ENCODE measurements around the gene DSG2. TPM values are rescaled to one million over a fixed set of nuclear protein-coding genes. Genes with fewer than 3 reads are reported as not detected.

Gene DSG2
- total RNA-seq, 5 donors from 2014 or later (not counting 1 experiment from before 2014, with no cell fraction given): 0.07 to 0.83 (median 0.53) TPM

DNA sequence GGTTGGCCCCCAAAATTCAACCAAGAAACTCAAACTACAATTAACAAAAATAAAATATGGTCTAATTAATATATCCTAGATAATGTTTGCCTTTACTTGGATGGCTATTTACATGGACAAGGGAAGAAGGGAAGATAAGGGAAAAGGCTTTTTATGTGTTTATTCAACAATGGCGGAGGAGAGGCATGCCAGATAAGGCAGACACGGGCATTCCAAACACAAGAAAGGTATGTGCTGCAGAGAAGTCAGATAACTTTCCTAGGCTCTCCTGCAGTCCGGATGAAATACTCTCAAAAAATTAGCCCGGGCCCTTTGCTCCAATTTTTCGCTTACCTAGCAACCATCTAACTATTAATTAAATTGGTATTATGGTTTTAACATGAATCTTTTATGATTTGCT, 88.6 kb downstream of the DSG2 start:
- Histone ChIP-seq H3K4me1 (ENCODE audit: control insufficient read depth in 1 of 2, extremely low read depth in 1 of 2, insufficient read depth in 2 of 2, low read length in 2 of 2) (no peaks in the 10 kb centered on the region), H3K27me3 (replicated peaks in 1 of 2; ENCODE audit: control insufficient read depth in 2 of 2, extremely low read depth in 1 of 2, insufficient read depth in 2 of 2, low read length in 1 of 2) (no peaks in the 10 kb centered on the region), H3K4me3 (ENCODE audit: control insufficient read depth in 1 of 2, extremely low read depth in 1 of 2, low read length in 1 of 2) (no peak overlapping the region), H3K27ac (ENCODE audit: low read length) (no peak overlapping the region), H3K9me3 (no peaks in the 10 kb centered on the region), H3K36me3 (ENCODE audit: control insufficient read depth in 2 of 2, extremely low read depth in 1 of 2, insufficient read depth in 1 of 2, low read length in 1 of 2) (no peaks in the 10 kb centered on the region)
- no peaks in the 10 kb centered on the region for H3K9me3 Mint-ChIP-seq
- 80% methylated on average over 1 of the region's 5 CpGs for WGBS (ENCODE audit: insufficient coverage)
- H3K4me3 Mint-ChIP-seq: no peak overlapping the region
- ChIA-PET POLR2A (no interaction called here), CTCF (interaction anchor here in 1 of 2 donors (0.6 kb wide), 1 partner anchor 941 kb away, joined by 3 read pairs; no protein-coding TSS in a partner anchor)
- peaks cover 5 to 6% of the 10 kb centered on the region in 2 donors for H3K27me3 Mint-ChIP-seq
- no peak for DNase-seq
- H3K27ac Mint-ChIP-seq: no peak overlapping the region
- ATAC-seq (replicated peaks in 1 of 4): no peak
- no peaks in the 10 kb centered on the region for H3K36me3 Mint-ChIP-seq
- no peaks in the 10 kb centered on the region for H3K4me1 Mint-ChIP-seq

DNA sequence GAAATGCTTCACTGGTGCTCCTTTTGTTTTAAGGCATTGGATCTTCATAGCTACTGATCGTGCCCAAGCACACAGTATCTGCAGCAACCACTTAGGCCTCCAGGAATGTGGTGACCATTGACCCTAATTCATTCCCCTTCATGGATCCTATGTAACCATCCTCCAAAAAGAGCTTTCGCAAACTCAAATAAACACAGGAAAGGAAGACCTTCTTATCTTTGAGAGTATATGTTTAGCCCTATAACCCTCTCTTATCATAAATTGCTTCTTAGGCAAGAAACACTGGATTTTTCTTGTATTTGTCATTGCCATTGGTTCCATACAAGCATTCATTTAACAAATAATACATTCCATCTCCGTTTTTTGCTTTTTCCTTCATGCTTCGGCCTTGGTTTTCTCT, 89.6 kb downstream of the DSG2 start:
- no peak overlapping the region for H3K27ac Mint-ChIP-seq
- no peaks in the 10 kb centered on the region for H3K4me1 ChIP-seq (ENCODE audit: control insufficient read depth in 1 of 2, extremely low read depth in 1 of 2, insufficient read depth in 2 of 2, low read length in 2 of 2)
- no peaks in the 10 kb centered on the region for H3K27me3 ChIP-seq (replicated peaks in 1 of 2; ENCODE audit: control insufficient read depth in 2 of 2, extremely low read depth in 1 of 2, insufficient read depth in 2 of 2, low read length in 1 of 2)
- no peaks in the 10 kb centered on the region for H3K36me3 Mint-ChIP-seq
- no peak overlapping the region for H3K4me3 ChIP-seq (ENCODE audit: control insufficient read depth in 1 of 2, extremely low read depth in 1 of 2, low read length in 1 of 2)
- H3K4me1 Mint-ChIP-seq: no peaks in the 10 kb centered on the region
- ATAC-seq (replicated peaks in 1 of 4) (no peak), DNase-seq (no peak)
- no peak overlapping the region for H3K27ac ChIP-seq (ENCODE audit: low read length)
- ChIA-PET CTCF (no interaction called here), POLR2A (no interaction called here)
- no peaks in the 10 kb centered on the region for H3K9me3 ChIP-seq
- H3K36me3 ChIP-seq (ENCODE audit: control insufficient read depth in 2 of 2, extremely low read depth in 1 of 2, insufficient read depth in 1 of 2, low read length in 1 of 2): no peaks in the 10 kb centered on the region
- no peak overlapping the region for H3K4me3 Mint-ChIP-seq
- peaks cover 5 to 6% of the 10 kb centered on the region in 2 donors for H3K27me3 Mint-ChIP-seq
- no peaks in the 10 kb centered on the region for H3K9me3 Mint-ChIP-seq
- 67% methylated on average over 2 of the region's 4 CpGs for WGBS (ENCODE audit: insufficient coverage)

- POLR2A ChIA-PET: no interaction called here
- H3K4me1 ChIP-seq (ENCODE audit: control insufficient read depth in 1 of 2, extremely low read depth in 1 of 2, insufficient read depth in 2 of 2, low read length in 2 of 2): no peaks in the 10 kb centered on the region
- ATAC-seq (replicated peaks in 1 of 4): no peak
Measured at GRCh38 chr18:31590570-31590969, 92.6 kb downstream of the DSG2 start.

DNA sequence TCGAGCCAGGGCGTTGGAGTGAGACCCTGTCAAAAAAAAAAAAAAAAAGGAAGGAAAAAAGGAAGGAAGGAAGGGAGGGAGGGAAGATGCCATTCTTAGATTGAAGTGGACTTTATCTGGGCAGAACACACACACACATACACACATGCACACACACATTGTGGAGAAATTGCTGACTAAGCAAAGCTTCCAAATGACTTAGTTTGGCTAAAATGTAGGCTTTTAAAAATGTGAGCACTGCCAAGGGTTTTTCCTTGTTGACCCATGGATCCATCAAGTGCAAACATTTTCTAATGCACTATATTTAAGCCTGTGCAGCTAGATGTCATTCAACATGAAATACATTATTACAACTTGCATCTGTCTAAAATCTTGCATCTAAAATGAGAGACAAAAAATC, 93.1 kb downstream of the DSG2 start:
- Mint-ChIP-seq H3K9me3 (no peaks in the 10 kb centered on the region), H3K4me1 (no peaks in the 10 kb centered on the region), H3K27me3 (peaks cover 6% of the 10 kb centered on the region in 2 donors), H3K36me3 (no peaks in the 10 kb centered on the region), H3K4me3 (no peak overlapping the region), H3K27ac (no peak overlapping the region)
- ATAC-seq (replicated peaks in 1 of 4) (no peak), DNase-seq (no peak)
- no CpG with 5 or more reads among the region's 2 CpGs for WGBS (ENCODE audit: insufficient coverage)
- Histone ChIP-seq H3K36me3 (ENCODE audit: control insufficient read depth in 2 of 2, extremely low read depth in 1 of 2, insufficient read depth in 1 of 2, low read length in 1 of 2) (no peaks in the 10 kb centered on the region), H3K9me3 (no peaks in the 10 kb centered on the region), H3K4me1 (ENCODE audit: control insufficient read depth in 1 of 2, extremely low read depth in 1 of 2, insufficient read depth in 2 of 2, low read length in 2 of 2) (no peaks in the 10 kb centered on the region), H3K4me3 (ENCODE audit: control insufficient read depth in 1 of 2, extremely low read depth in 1 of 2, low read length in 1 of 2) (no peak overlapping the region), H3K27ac (ENCODE audit: low read length) (no peak overlapping the region), H3K27me3 (replicated peaks in 1 of 2; ENCODE audit: control insufficient read depth in 2 of 2, extremely low read depth in 1 of 2, insufficient read depth in 2 of 2, low read length in 1 of 2) (no peaks in the 10 kb centered on the region)
- POLR2A ChIA-PET: no interaction called here
- CTCF ChIA-PET: no interaction called here

More at GRCh38 chr18:31590570-31590969, 92.6 kb downstream of the DSG2 start:
- 67% methylated on average over 1 of the region's 8 CpGs for WGBS (ENCODE audit: insufficient coverage)
- no peak overlapping the region for H3K27ac Mint-ChIP-seq
- no peaks in the 10 kb centered on the region for H3K36me3 Mint-ChIP-seq
- H3K9me3 Mint-ChIP-seq: no peaks in the 10 kb centered on the region
- DNase-seq: no peak
- CTCF ChIA-PET: no interaction called here
- no peaks in the 10 kb centered on the region for H3K36me3 ChIP-seq (ENCODE audit: control insufficient read depth in 2 of 2, extremely low read depth in 1 of 2, insufficient read depth in 1 of 2, low read length in 1 of 2)
- H3K4me3 Mint-ChIP-seq: no peak overlapping the region
- no peaks in the 10 kb centered on the region for H3K9me3 ChIP-seq
- H3K27ac ChIP-seq (ENCODE audit: low read length): no peak overlapping the region
- H3K27me3 Mint-ChIP-seq: peaks cover 6% of the 10 kb centered on the region in 2 donors
- H3K4me3 ChIP-seq (ENCODE audit: control insufficient read depth in 1 of 2, extremely low read depth in 1 of 2, low read length in 1 of 2): no peak overlapping the region
- no peaks in the 10 kb centered on the region for H3K4me1 Mint-ChIP-seq
- H3K27me3 ChIP-seq (replicated peaks in 1 of 2; ENCODE audit: control insufficient read depth in 2 of 2, extremely low read depth in 1 of 2, insufficient read depth in 2 of 2, low read length in 1 of 2): no peaks in the 10 kb centered on the region

GRCh38 chr18:31591628-31592027, 93.7 kb downstream of the DSG2 start, which contains the start of gene TTR:
TSS of gene TTR (plus strand) at chr18:31591877. CDS start at chr18:31591903, 26 bp downstream.
- no peaks in the 10 kb centered on the region for H3K4me1 ChIP-seq (ENCODE audit: control insufficient read depth in 1 of 2, extremely low read depth in 1 of 2, insufficient read depth in 2 of 2, low read length in 2 of 2)
- no peaks in the 10 kb centered on the region for H3K36me3 ChIP-seq (ENCODE audit: control insufficient read depth in 2 of 2, extremely low read depth in 1 of 2, insufficient read depth in 1 of 2, low read length in 1 of 2)
- H3K4me3 ChIP-seq (ENCODE audit: control insufficient read depth in 1 of 2, extremely low read depth in 1 of 2, low read length in 1 of 2): no peak within 1 kb of the TSS
- H3K9me3 ChIP-seq: no peaks in the 10 kb centered on the region
- Mint-ChIP-seq H3K27ac (no peak within 1 kb of the TSS), H3K4me3 (no peak within 1 kb of the TSS), H3K4me1 (no peaks in the 10 kb centered on the region), H3K27me3 (peaks cover 6% of the 10 kb centered on the region in 2 donors), H3K9me3 (no peaks in the 10 kb centered on the region), H3K36me3 (no peaks in the 10 kb centered on the region)
- no peaks in the 10 kb centered on the region for H3K27me3 ChIP-seq (replicated peaks in 1 of 2; ENCODE audit: control insufficient read depth in 2 of 2, extremely low read depth in 1 of 2, insufficient read depth in 2 of 2, low read length in 1 of 2)
- H3K27ac ChIP-seq (ENCODE audit: low read length): no peak within 1 kb of the TSS
- ChIA-PET POLR2A (no interaction called here), CTCF (no interaction called here)
- ATAC-seq (replicated peaks in 1 of 4) (no peak), DNase-seq (no peak)
- WGBS (ENCODE audit: insufficient coverage): 67% methylated on average over 1 of the region's 5 CpGs

- 71% methylated on average over 4 of the region's 10 CpGs for WGBS (ENCODE audit: insufficient coverage)
- H3K36me3 Mint-ChIP-seq: no peaks in the 10 kb centered on the region
Measured at GRCh38 chr18:31592506-31593157, 94.7 kb downstream of the DSG2 start.

More at GRCh38 chr18:31592506-31593157, 94.7 kb downstream of the DSG2 start:
- Histone ChIP-seq H3K4me3 (ENCODE audit: control insufficient read depth in 1 of 2, extremely low read depth in 1 of 2, low read length in 1 of 2) (no peak overlapping the region), H3K36me3 (ENCODE audit: control insufficient read depth in 2 of 2, extremely low read depth in 1 of 2, insufficient read depth in 1 of 2, low read length in 1 of 2) (no peaks in the 10 kb centered on the region), H3K4me1 (ENCODE audit: control insufficient read depth in 1 of 2, extremely low read depth in 1 of 2, insufficient read depth in 2 of 2, low read length in 2 of 2) (no peaks in the 10 kb centered on the region), H3K27ac (ENCODE audit: low read length) (no peak overlapping the region), H3K9me3 (no peaks in the 10 kb centered on the region), H3K27me3 (replicated peaks in 1 of 2; ENCODE audit: control insufficient read depth in 2 of 2, extremely low read depth in 1 of 2, insufficient read depth in 2 of 2, low read length in 1 of 2) (no peaks in the 10 kb centered on the region)
- Mint-ChIP-seq H3K9me3 (no peaks in the 10 kb centered on the region), H3K27ac (no peak overlapping the region), H3K4me3 (no peak overlapping the region), H3K27me3 (peaks cover 6% of the 10 kb centered on the region in 2 donors), H3K4me1 (no peaks in the 10 kb centered on the region)
- POLR2A ChIA-PET: no interaction called here
- DNase-seq: no peak
- CTCF ChIA-PET: interaction anchor here in 1 of 2 donors (0.6 kb wide), 1 partner anchor 19 kb away, joined by 12 read pairs; no protein-coding TSS in a partner anchor
- no peak for ATAC-seq (replicated peaks in 1 of 4)
